ENCODE measurements around the gene AGAP1. TPM values are rescaled to one million over a fixed set of nuclear protein-coding genes. Genes with fewer than 3 reads are reported as not detected.

Gene AGAP1
- polyA plus RNA-seq, 1 donor from 2014 or later, result 17.4 TPM

DNA sequence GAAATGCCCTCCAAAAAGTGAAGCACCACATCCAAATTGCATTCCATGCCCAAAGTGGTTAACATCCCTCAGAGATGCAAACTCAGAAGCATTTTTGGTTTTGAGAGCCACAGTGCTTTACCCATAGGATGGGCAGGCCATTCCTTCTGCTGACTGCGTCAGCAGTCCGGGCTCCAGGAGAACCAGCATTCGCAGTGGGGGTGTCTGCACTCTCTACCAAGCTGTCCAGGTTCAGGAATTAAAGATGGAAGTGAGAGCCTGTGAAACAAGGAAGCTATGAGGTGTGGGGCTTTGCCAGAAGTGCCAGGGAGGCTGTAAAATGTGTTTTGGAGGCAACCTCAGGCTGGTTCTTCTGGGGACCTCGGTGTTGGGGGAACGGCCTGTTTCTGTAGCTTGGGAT is 205.7 kb downstream of the AGAP1 start:
- no peak overlapping the region for H3K4me2 ChIP-seq (ENCODE audit: low read length)
- H4K20me1 ChIP-seq (ENCODE audit: insufficient read depth), result no peaks in the 10 kb centered on the region
- no peak overlapping the region for H3K9ac ChIP-seq (ENCODE audit: low read length)
- no peaks in the 10 kb centered on the region for H3K36me3 ChIP-seq (ENCODE audit: insufficient read depth, low read length)
- H3K4me3 ChIP-seq (ENCODE audit: low read length), result no peak overlapping the region
- H3K27ac ChIP-seq (ENCODE audit: low read length), result no peak overlapping the region
- H3K9me2 ChIP-seq (ENCODE audit: insufficient read depth, low read length), result no peaks in the 10 kb centered on the region
- H2AFZ ChIP-seq (ENCODE audit: low read depth, low read length), result no peak overlapping the region
- TF ChIP-seq MXI1 (conservative IDR thresholded peaks at IDR 0.05; ENCODE audit: poor library complexity, severe bottlenecking), result no peak
- no peak for TF ChIP-seq TAF1 (IDR thresholded peaks at IDR 0.05; ENCODE audit: low read depth)
- H3K27me3 ChIP-seq (ENCODE audit: insufficient read depth, low read depth, low read length), result no peaks in the 10 kb centered on the region
- no peaks in the 10 kb centered on the region for H3F3A ChIP-seq (ENCODE audit: insufficient read depth, low read length, poor library complexity, severe bottlenecking)
- H3K79me2 ChIP-seq (replicated peaks; ENCODE audit: insufficient read depth, low read length), result peaks cover 26% of the 10 kb centered on the region
- H3K9me3 ChIP-seq (ENCODE audit: low read length), result no peaks in the 10 kb centered on the region

DNA sequence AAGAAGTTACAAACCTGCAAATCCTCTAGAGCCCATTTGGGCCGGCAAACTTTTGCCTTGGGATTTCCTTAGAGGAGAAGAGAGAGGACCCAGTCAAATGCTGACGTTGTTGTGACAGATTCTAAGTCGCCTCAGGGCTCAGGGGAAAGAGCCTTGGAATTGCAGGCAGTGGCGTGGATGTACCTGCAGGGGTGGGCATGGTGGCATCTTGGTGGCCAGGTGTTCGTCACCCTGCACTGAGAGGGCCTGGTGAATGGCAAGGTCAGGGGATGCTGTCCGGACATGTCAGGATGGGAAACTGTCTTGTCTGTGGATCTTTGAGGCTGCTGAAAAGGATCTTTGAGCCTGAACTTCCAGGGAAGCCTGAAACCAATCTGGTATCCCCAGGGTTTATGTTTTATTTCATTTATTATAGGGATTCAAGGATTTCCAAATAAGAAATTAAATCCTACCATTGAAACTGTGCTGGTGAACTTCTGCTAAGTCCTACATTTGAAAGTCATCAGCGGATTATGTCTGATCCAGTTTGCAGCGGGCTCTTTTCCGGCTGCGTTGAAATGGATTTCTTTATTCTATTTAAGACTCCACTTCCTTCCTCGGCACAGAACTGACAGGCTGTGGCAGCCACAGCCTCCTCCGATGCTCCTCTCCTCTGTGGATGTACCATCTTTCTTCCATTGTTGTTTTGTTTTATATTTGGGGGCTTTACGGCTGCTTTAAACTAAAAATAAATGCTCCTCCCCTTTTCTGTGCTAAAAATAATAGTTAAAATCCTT is 207.6 kb downstream of the AGAP1 start:
- no peaks in the 10 kb centered on the region for H3K9me3 ChIP-seq (ENCODE audit: low read length)
- H3K9me2 ChIP-seq (ENCODE audit: insufficient read depth, low read length), result no peaks in the 10 kb centered on the region
- peaks cover 27% of the 10 kb centered on the region for H3K79me2 ChIP-seq (replicated peaks; ENCODE audit: insufficient read depth, low read length)
- no peak overlapping the region for H3K4me2 ChIP-seq (ENCODE audit: low read length)
- H3K36me3 ChIP-seq (ENCODE audit: insufficient read depth, low read length), result no peaks in the 10 kb centered on the region
- no peaks in the 10 kb centered on the region for H3K27me3 ChIP-seq (ENCODE audit: insufficient read depth, low read depth, low read length)
- no peaks in the 10 kb centered on the region for H3F3A ChIP-seq (ENCODE audit: insufficient read depth, low read length, poor library complexity, severe bottlenecking)
- H3K9ac ChIP-seq (ENCODE audit: low read length), result no peak overlapping the region
- H3K4me3 ChIP-seq (ENCODE audit: low read length), result no peak overlapping the region
- no peaks in the 10 kb centered on the region for H4K20me1 ChIP-seq (ENCODE audit: insufficient read depth)
- TF ChIP-seq SMC3 (conservative IDR thresholded peaks at IDR 0.05; ENCODE audit: poor library complexity) (no peak), POLR2AphosphoS5 (IDR thresholded peaks at IDR 0.05) (no peak), RAD21 (conservative IDR thresholded peaks at IDR 0.05) (no peak), MXI1 (conservative IDR thresholded peaks at IDR 0.05; ENCODE audit: poor library complexity, severe bottlenecking) (no peak), EP300 (conservative IDR thresholded peaks at IDR 0.05; ENCODE audit: poor library complexity, severe bottlenecking) (no peak)
- TF ChIP-seq, protein P1, sequence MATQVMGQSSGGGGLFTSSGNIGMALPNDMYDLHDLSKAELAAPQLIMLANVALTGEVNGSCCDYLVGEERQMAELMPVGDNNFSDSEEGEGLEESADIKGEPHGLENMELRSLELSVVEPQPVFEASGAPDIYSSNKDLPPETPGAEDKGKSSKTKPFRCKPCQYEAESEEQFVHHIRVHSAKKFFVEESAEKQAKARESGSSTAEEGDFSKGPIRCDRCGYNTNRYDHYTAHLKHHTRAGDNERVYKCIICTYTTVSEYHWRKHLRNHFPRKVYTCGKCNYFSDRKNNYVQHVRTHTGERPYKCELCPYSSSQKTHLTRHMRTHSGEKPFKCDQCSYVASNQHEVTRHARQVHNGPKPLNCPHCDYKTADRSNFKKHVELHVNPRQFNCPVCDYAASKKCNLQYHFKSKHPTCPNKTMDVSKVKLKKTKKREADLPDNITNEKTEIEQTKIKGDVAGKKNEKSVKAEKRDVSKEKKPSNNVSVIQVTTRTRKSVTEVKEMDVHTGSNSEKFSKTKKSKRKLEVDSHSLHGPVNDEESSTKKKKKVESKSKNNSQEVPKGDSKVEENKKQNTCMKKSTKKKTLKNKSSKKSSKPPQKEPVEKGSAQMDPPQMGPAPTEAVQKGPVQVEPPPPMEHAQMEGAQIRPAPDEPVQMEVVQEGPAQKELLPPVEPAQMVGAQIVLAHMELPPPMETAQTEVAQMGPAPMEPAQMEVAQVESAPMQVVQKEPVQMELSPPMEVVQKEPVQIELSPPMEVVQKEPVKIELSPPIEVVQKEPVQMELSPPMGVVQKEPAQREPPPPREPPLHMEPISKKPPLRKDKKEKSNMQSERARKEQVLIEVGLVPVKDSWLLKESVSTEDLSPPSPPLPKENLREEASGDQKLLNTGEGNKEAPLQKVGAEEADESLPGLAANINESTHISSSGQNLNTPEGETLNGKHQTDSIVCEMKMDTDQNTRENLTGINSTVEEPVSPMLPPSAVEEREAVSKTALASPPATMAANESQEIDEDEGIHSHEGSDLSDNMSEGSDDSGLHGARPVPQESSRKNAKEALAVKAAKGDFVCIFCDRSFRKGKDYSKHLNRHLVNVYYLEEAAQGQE (IDR thresholded peaks at IDR 0.05; ENCODE audit: borderline replicate concordance), result no peak
- TF ChIP-seq, protein P2, sequence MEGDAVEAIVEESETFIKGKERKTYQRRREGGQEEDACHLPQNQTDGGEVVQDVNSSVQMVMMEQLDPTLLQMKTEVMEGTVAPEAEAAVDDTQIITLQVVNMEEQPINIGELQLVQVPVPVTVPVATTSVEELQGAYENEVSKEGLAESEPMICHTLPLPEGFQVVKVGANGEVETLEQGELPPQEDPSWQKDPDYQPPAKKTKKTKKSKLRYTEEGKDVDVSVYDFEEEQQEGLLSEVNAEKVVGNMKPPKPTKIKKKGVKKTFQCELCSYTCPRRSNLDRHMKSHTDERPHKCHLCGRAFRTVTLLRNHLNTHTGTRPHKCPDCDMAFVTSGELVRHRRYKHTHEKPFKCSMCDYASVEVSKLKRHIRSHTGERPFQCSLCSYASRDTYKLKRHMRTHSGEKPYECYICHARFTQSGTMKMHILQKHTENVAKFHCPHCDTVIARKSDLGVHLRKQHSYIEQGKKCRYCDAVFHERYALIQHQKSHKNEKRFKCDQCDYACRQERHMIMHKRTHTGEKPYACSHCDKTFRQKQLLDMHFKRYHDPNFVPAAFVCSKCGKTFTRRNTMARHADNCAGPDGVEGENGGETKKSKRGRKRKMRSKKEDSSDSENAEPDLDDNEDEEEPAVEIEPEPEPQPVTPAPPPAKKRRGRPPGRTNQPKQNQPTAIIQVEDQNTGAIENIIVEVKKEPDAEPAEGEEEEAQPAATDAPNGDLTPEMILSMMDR (IDR thresholded peaks at IDR 0.05; ENCODE audit: poor library complexity, severe bottlenecking), result no peak
- H3K27ac ChIP-seq (ENCODE audit: low read length), result no peak overlapping the region
- no peak overlapping the region for H2AFZ ChIP-seq (ENCODE audit: low read depth, low read length)

DNA sequence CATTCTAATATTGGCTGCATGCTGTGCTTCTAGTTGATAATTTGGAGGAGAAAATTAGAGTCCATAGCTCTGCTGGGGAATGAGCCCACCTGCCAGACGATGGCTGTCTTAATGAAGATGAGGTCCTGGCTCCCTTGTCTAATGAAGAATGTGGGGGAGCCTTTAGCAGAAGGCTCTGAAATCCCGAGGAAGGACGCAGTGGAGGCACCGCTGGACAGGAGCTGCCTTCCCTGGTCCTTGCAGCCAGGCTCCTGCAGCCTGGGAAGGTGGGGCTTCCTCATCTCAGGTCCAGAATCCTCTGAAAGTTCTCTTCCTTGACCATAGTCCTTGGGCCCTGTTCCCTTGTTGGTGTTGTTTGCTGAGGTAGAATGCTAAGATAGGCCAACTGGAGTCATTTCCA is 208.3 kb downstream of the AGAP1 start:
- TF ChIP-seq POLR2AphosphoS5 (IDR thresholded peaks at IDR 0.05), result no peak
- TF ChIP-seq, protein P1 (IDR thresholded peaks at IDR 0.05; ENCODE audit: borderline replicate concordance), result no peak
- Histone ChIP-seq H3K79me2 (replicated peaks; ENCODE audit: insufficient read depth, low read length) (peaks cover 26% of the 10 kb centered on the region), H4K20me1 (ENCODE audit: insufficient read depth) (no peaks in the 10 kb centered on the region), H3F3A (ENCODE audit: insufficient read depth, low read length, poor library complexity, severe bottlenecking) (no peaks in the 10 kb centered on the region), H3K4me3 (ENCODE audit: low read length) (no peak overlapping the region), H3K9me3 (ENCODE audit: low read length) (no peaks in the 10 kb centered on the region), H3K9me2 (ENCODE audit: insufficient read depth, low read length) (no peaks in the 10 kb centered on the region), H3K27ac (ENCODE audit: low read length) (no peak overlapping the region), H3K4me2 (ENCODE audit: low read length) (no peak overlapping the region), H3K9ac (ENCODE audit: low read length) (no peak overlapping the region), H2AFZ (ENCODE audit: low read depth, low read length) (no peak overlapping the region), H3K27me3 (ENCODE audit: insufficient read depth, low read depth, low read length) (no peaks in the 10 kb centered on the region), H3K36me3 (ENCODE audit: insufficient read depth, low read length) (no peaks in the 10 kb centered on the region)

Data from neural cell (in vitro differentiated cells).